GM12874 (cell line): Measurements from ENCODE around the gene EXO1.

Experiments
- TF ChIP-seq, protein P1 (sequence below): IDR thresholded peaks from 2 replicates; pipeline ENCODE4 v1.5.1; 2011; ENCODE audit warnings: low read depth, mild to moderate bottlenecking, control low read depth, low read length, moderate library complexity; ENCODE audit not compliant: insufficient read depth

EXO1 gene

DNA sequence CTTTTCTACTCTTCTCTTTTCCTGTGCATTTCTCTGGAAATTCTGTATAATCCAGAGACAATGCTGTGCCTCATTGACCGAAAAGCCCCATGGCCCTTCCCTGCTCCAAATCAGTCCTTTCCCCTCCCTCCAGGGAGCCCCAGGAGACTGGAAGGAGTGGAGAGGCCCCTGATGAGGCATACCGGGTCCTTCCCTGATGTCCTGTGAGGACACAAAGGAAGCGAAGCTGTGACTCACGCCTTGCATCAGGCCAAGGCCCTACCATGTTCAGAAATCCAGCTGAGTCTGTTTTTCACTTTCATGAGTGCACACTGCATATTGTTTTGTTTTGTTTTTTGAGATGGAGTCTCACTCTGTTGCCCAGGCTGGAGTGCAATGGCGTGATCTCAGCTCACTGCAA, 70.9 kb downstream of the EXO1 start:
- TF ChIP-seq, protein P1, sequence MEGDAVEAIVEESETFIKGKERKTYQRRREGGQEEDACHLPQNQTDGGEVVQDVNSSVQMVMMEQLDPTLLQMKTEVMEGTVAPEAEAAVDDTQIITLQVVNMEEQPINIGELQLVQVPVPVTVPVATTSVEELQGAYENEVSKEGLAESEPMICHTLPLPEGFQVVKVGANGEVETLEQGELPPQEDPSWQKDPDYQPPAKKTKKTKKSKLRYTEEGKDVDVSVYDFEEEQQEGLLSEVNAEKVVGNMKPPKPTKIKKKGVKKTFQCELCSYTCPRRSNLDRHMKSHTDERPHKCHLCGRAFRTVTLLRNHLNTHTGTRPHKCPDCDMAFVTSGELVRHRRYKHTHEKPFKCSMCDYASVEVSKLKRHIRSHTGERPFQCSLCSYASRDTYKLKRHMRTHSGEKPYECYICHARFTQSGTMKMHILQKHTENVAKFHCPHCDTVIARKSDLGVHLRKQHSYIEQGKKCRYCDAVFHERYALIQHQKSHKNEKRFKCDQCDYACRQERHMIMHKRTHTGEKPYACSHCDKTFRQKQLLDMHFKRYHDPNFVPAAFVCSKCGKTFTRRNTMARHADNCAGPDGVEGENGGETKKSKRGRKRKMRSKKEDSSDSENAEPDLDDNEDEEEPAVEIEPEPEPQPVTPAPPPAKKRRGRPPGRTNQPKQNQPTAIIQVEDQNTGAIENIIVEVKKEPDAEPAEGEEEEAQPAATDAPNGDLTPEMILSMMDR, result no peak

DNA sequence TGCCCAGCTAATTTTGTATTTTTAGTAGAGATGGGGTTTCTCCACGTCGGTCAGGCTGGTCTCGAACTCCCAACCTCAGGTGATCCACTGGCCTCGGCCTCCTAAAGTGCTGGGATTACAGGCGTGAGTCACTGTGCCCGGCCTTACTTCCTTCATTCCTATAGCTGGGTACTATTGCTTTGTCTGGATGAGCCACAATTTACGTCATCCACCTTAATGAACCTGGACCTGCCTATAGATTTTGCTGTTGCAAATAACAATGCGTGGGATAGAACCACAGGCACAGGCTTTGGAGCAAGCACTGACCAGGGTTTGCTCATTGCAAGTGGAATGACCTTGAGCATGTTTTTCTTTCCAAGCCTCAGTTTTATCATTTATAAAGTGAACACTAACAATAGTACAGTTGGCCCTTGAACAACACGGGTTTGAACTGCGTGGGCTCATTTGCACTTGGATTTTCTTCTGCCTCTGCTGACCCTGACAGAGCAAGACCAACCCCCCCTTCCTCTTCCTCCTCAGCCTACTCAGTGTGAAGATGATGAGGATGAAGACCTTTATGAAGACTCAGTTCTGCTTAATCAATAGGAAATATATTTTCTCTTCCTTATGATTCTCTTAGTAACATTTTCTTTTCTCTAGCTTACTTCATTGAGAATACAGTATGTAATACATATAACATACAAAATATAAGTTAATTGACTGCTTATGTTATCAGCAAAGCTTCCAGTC, 76.2 kb downstream of the EXO1 start:
- TF ChIP-seq, protein P1, result no peak

DNA sequence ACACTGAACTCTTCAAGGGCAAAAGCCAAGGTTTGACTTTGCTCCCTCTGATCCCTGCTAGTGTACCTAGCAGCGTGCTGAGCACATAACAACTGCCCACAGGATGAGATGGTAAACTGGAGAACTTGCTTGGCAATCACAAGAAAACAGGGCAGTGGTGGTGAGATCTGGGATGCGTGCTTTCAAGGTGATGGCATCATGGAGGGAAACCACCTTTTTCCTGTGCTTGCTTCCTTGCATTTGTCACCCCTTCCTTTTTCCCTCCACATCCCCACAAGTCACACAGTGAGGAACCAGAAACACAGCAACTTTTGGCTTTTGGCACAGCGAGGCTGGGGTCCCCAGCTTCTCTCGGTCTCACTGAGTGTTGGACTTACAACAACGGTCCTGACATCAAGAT, 78.1 kb downstream of the EXO1 start:
- TF ChIP-seq, protein P1, result no peak

DNA sequence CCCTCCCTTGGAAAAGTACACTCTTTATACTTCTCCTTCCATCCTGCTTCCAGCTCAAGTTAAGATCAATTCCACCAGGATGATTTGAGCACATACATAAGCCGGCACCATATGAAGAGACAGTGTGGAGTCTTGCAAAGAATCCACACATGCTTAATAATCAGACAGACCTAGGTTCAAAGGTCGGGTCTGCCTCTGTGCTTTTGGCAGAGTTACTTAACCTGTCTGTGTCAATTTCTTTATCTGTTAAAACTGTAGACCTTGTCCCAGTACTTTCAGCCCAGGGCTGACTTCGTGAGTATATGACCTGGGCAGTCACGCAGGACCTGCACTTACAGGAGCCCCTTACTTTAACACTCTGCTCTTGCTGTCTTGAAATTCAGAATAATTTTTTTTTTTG, 79.3 kb downstream of the EXO1 start:
- TF ChIP-seq, protein P1, result no peak

DNA sequence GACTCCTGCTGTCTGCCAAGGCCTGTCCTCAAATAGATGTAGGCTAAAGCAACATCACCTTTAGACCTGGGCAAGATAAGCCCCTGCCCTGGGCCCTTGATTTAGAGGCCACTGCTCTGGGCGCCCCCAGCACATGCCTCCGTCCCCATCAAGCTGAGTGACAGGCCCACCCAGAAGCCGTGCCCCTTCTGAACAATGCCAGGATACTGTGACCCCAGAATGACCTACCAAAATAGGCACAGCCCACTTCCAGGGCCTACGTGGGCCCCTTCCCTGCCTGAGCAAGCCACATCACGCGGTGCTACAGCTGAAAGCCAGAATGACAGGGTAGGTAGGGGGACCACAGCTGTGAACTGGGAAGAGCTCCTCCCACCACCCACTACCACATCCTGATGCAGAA, 84.8 kb downstream of the EXO1 start:
- TF ChIP-seq, protein P1, result no peak

DNA sequence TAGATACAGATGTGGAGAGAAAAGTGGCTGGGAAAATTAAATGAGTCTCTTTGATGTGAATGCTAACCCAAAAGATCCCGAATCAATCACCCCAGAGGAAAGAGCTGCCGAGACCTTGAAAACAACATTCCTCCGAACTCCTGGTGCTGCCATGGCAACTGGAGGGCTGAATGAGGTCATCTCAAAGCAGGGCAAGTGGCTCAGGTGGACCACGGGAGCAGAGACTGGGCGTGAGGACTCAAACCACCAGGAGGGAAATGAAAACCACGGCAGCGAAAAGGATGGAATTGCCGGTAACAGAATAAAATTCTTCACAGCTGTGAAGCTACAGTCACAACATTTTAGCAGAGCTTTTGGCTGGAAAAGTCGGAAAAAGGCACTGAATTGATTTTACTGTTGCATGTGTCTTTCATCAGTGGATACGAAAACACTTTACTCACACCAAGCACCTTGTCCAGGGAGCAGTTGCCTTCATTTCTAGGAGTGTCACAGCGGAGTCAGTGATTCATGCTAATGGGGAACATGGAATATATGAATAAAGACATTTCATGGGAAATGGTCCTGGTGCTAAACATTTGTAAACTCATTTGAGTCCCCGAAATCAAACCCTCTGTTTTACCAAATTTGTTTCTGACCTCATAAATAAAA, 86.3 kb downstream of the EXO1 start:
- TF ChIP-seq, protein P1, result no peak

DNA sequence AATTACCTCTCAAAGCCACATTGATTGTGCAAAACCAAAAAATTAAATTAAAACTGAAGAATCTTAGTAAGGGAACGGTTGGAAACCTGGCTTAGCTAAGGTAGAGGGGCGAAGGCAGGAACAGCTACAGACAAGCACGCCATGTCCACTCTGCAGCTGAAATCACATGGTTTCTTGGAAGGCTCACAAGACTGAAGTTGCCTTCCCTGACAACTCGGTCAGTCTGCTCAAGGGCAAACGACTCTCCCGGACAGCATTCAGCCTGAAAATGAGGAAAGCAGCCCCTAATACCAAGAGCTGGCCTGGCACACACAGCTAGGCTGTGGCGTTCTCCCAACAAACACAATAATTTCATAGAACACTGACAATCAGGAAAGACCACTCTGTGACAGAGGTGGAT, 86.9 kb downstream of the EXO1 start:
- TF ChIP-seq, protein P1, result no peak
